Adrenal gland (tissue), 5 donors: Measurements from ENCODE around the gene TRIM8.

ENCODE experiments used
- CTCF ChIP-seq, 6 experiments: fragments of 450-650 bp in 4 of 6; fragments of 200-600 bp in 2 of 6; sonication (generic) in 1 of 6; IDR thresholded peaks; 1 replicate in 5 of 6; 2 replicates in 1 of 6; pipeline versions ENCODE4 v1.5.1 to v1.8.0; 2016 to 2021; ENCODE audit warnings: antibody characterized with exemption in 6 of 6, mild to moderate bottlenecking in 2 of 6, moderate library complexity in 1 of 6
- POLR2A ChIP-seq, 2 donors: fragments of 450-650 bp; IDR thresholded peaks; one replicate each; pipeline ENCODE4 v1.6.1; 2017; ENCODE audit warnings: antibody characterized with exemption in 2 of 2, mild to moderate bottlenecking in 2 of 2, moderate library complexity in 1 of 2
- donor health status: DM: no; HTN: no; CAD: no.

GRCh38 chr10:102644066-102644645, at the start of gene TRIM8:
- TF ChIP-seq POLR2A (IDR thresholded peaks at IDR 0.05), result no peak
- no peak for TF ChIP-seq CTCF (IDR thresholded peaks at IDR 0.05)
